Renal cortex interstitium (tissue), 11 donors: ENCODE measurements around the gene SMC1A. TPM values are rescaled to one million over a fixed set of nuclear protein-coding genes. Genes with fewer than 3 reads are reported as not detected.
A peak's percentile ranks its signal among the peaks of the same experiment; 100 is the strongest.
"Not testable (repeated sequence)": the region's sequence is repeated elsewhere in the genome, so short reads cannot be mapped to it uniquely, and the experiment has no call there.

ENCODE experiments used
- DNase-seq, 11 donors: peaks; one replicate each; pipeline ENCODE4 v3.0.0-alpha.2; 2013; ENCODE audit warnings: low read depth in 9 of 11, low spot score in 4 of 11; ENCODE audit errors: extremely low read depth in 1 of 11
- polyA plus RNA-seq, 3 donors: library from polyadenylated mRNA; unstranded; fragments of 120-200 nt; gene quantifications; one replicate each; pipeline ENCODE4 v1.2.1, GENCODE V29; 2013; ENCODE audit not compliant: insufficient read length in 3 of 3

Gene SMC1A
- polyA plus RNA-seq, 3 donors = 108 to 120 (median 117) TPM

- peak in 10 of 11 donors; percentile 32 to 75 (median 67) for DNase-seq
Measured at GRCh38 chrX:53433651-53434639, 11.5 kb upstream of the SMC1A start, which contains the start of gene HSD17B10. HSD17B10 (minus strand) TSS chrX:53434370; CDS start chrX:53434345, 25 bp downstream.

DNA sequence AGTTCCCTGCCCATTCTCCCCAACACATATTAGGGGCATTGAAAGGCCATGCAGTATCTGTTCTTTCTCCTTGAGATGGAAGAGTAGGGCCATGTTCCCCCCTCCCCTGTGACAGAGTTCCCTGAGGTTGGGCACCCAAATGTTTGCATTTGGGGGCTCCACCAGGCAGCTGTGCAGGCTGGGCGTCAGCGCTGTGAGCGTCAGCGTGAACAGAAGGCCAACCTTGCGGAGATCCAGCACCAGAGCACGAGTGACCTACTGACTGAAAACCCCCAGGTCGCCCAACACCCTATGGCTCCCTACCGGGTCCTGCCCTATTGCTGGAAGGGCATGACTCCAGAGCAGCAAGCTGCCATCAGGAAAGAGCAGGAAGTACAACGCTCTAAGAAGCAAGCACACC, 7.8 kb upstream of the SMC1A start:
- no peak for DNase-seq

- no peak for DNase-seq
Measured at GRCh38 chrX:53429755-53430154, 7.3 kb upstream of the SMC1A start.

DNA sequence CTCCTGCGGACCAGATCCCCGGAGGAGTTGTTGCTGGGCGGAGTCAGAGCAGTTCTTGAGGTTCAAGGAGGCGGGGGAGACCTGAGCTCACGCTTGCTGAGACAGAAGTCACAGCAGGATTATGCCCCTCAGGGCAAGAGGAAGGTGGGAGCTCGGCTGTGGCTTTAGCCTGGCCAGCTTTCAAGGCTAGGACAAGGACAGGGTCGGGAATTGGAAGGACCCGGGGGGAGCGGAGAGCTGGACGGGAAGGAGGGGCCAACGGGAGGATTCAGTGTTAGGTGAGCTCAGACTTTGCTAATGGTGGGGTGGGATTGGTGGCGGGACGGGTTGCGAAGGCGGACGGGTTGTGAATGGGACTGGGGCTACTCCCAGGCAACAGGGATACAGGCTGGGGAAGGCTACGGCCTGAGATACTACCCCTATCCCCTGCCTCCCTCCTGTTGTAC, 430 bp upstream of the SMC1A start, which contains the start of gene RIBC1:
Gene RIBC1 (plus strand): TSS at position 13 of the 446 bp plus-strand sequence. CDS start 3,404 bp downstream, outside the sequence.
- no peak for DNase-seq

- no peak for DNase-seq
Measured at GRCh38 chrX:53421772-53422085, 725 bp downstream of the SMC1A start.

DNA sequence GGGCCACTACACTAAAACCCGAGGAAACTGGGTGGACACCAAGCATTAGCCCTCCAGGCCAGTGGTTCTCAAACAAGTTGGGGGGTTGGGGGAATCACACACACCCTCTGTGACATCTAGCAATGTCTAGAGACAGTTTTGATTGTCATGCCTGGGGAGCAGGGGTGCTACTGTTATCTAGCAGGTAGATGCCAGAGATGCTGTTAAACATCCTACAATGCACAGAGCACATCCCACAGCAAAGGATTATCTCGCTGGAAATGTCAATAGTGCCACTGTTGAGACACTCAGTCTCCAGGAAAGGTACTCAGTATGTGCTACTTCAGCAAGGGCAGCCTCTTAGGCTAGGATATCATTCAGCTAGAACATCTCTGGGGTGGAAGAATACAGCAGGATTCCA, 1.3 kb downstream of the SMC1A start:
- DNase-seq = no peak

DNA sequence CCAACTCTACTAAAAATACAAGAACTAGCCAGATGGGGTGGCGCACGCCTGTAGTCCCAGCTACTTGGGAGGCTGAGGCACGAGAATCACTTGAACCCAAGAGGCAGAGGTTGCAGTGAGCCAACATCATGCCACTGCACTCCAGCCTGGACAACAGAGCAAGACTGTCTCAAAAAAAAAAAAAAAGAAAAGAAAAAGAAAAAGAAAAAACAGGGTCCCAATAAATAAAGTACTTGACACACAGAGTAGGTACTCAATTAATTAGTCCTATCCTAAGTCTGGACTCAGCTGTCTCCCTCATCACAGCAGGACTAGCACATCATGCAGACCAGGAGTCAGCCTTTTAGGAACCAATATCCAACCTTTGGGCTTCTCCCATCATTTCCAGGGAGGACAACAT, 2.1 kb downstream of the SMC1A start:
- not testable (repeated sequence) for DNase-seq

DNA sequence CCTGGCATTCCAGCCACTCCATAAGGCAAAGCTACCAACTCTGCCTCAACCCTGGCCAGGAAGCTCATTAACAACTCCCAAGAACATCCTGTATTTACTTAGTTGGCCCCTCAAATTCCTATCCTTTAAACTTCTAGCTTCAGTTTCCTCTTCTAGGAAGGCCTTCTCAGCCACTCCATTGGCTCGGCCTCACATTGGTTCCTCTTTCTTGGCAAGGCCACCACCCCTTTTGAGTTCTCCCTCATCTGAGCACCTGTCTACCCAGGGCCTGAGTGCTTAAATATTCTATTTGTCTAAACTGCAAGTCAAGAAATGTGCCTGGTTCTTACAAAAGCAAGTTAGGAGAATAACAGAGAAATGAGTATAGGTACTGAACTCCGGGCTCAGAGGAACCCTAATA, 10.0 kb downstream of the SMC1A start:
- DNase-seq = no peak

DNA sequence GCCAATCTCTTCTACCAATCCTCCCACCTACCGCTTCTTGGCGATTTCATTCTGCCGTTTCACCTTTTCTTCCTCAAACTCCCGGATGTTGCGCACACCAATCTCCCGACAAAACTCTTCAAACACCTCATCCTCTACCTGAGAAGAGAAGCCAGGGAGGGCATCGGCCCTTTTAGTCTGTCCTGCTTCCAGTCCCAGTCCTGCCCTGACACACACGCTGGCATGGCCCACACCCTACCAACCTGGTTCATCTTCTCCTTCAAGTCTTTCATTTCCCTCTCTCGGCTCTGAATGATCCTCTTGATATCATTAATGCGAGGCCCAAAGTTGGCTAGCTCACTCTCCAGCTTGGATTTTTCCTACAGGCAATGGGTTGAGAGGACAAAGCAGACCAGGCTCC, 18.9 kb downstream of the SMC1A start:
- no peak for DNase-seq

DNA sequence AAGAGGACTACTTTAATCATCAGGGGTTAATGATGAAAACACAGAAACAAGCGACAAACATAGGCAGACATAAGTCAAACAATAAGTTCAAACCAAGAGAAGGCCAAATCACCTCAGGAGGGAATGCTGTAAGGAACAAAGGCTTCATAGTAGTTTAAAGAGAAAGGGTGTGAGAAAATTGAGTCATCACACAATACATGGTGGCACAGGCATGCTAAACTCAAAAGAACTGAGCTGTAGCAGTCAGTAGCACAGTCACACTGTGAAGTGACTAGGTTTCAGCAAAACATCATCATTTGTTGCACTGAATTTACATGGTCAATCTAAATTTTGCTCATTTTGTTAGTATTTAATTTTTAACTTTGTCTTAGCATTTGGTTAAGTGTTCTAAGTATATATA, 24.2 kb downstream of the SMC1A start:
- no peak for DNase-seq

DNA sequence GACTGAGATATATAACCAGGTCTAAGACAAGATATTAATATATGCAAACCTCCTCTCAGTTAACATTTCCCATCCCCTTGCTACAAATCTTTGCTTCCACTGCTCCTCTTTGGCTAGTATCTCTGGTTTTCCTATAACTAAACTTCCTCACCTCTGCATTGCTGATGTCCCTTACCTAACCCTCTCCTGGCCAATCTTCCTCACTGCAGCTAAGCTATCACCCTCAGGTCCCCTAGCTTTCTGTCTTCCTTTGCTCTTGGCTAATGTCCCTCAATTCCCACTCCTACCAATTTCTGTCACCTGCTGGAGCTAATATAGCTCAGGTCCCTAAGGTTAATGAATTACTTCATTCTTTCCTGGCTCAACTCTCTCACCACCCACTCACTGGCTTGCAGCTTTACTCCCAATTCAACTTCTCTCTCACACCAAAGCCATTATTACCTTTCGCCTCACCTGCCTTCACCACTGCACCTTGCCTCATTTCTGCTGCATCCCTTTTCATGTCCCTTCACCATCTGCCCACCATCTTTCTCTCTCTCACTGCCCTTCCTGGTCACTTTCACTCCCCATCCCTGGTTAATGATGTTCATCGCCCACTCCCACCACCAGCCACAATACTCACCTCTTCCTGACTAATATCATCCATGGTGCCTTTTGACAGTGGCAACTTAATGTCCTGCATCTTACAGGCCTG, 26.7 kb downstream of the SMC1A start:
- DNase-seq = no peak

- DNase-seq = no peak
Measured at GRCh38 chrX:53383376-53384076, 38.9 kb downstream of the SMC1A start.

DNA sequence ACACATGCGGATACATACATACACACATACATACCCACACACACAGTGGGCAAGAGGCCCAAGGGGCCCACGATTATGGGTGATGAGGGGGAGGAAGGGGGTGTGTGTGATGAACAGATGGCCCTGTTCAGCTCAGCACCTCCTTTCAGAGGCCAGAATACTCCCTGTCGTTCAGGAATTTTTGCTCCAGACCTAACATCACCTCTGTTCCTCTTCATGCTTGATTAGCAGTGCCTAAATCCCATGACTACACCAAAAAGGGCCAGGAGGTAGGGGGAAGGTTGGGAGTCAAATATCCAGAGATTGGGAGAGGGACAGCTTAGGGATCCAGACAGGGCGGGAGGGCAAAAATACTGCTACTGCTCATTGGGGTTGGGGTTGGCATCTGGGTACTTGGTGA, 42.7 kb downstream of the SMC1A start:
- DNase-seq = no peak

GRCh38 chrX:53379008-53379710, 43.3 kb downstream of the SMC1A start:
- no peak for DNase-seq

DNA sequence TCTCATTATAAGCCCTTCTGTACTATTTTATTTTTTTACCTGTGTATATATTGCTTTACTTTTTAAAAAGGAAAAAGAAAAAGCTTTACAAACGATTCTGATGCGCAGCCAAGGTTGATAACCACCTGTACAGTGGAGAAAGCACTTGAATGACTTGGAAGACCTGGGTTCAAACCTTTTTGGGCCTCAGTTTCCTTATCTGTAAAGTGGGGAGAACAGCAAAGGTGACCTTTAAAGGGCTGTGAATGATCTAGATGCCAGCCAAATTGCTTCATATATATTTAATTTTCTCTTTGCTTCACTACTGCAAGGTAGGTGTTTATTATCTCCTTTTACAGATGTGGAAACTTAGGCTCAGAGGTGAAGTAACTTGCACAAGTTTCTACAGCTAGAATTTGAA, 45.0 kb downstream of the SMC1A start:
- DNase-seq = no peak

DNA sequence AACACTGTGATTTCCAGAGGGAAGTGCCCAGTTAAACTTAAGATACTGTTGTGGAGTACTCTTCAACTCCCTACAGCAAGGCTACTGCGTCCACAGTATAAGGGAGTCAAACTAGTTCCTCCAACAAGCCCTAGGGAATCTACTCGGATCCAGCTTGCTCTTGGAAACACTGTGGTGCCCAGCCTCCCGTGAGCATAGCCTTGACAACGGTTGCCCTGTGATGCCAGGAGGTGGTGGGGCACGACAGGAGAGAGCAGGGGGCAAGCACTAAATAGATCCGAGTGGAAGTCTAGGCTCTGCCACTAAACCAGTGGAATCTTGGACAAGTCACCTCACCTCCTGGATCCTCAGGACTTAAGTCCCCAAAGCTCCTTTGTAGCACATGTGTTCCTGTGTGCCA, 45.6 kb downstream of the SMC1A start:
- DNase-seq = no peak

DNA sequence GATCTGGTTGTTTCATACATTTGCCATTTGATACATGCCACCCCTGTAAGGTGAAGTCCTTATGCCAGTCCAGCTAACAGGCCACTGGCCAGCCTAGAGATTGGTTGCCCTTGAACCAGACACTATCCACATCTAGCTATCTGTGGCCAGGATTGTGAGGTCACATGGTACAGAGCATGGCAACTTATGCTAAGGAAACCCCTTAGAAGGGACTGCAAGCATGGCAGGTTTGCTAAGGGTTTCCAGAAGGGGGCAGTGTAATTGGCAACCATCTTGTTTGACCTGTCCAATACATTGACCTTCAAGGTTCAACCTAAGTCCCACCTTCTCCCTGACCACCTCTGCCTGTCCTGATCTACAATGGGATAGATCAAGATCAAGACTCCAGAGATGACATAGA, 47.5 kb downstream of the SMC1A start:
- no peak for DNase-seq

GRCh38 chrX:53374222-53374820, 48.1 kb downstream of the SMC1A start:
- DNase-seq = no peak

DNA sequence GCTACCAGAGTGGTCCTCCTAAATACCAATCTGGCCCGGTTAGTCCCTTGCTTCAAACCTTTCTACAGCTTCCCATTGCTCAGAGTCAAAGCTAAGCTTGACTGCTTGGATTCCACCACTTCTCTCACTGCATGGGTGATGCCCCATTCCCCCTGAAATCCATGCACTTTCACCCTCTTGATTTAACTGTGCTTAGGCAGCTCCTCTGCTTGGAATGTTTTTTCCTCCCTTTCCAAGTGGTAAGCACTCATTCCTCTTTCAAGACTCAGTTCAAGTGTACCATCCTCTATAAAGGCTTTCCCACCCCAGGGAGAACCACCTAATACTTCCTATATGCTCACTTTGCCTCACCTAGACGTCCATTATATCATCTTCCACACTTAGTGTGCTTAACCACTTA, 49.1 kb downstream of the SMC1A start:
- DNase-seq = no peak
